DMS53 treated with DMSO at 0.1 percent for 48 hours (cell line): ENCODE measurements around the gene USP13.
"Not testable (repeated sequence)": the region's sequence is repeated elsewhere in the genome, so short reads cannot be mapped to it uniquely, and the experiment has no call there.

Experiments
- DNase-seq: peaks from one replicate; lab custom pipeline; 2025; ENCODE audit not compliant: unreplicated experiment; lab: John Stamatoyannopoulos, UW

The USP13 gene

GRCh38 chr3:179775416-179776122, 122.7 kb downstream of the USP13 start:
- DNase-seq, result no peak

GRCh38 chr3:179782841-179783240, 130.0 kb downstream of the USP13 start:
- not testable (repeated sequence) for DNase-seq

DNA sequence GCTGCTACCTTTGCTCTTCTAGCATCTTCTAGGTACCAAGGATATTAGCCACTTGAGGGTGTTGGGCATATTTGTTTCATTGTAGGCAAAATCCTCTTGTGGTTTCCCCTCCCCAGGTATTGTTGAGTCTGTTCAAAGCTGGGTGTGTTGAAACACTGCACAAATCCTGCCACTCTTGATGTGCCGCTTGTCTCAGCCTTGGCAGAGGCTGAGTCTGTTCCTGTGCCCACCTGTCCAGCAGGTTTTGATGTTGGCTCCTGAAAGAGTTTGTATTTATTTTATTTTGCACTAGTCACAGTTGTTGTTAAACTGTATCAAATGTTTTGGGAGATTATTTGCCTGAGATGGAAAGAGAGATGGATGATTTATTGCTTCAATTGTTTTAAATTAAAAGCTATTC, 136.2 kb downstream of the USP13 start:
- DNase-seq, result no peak

DNA sequence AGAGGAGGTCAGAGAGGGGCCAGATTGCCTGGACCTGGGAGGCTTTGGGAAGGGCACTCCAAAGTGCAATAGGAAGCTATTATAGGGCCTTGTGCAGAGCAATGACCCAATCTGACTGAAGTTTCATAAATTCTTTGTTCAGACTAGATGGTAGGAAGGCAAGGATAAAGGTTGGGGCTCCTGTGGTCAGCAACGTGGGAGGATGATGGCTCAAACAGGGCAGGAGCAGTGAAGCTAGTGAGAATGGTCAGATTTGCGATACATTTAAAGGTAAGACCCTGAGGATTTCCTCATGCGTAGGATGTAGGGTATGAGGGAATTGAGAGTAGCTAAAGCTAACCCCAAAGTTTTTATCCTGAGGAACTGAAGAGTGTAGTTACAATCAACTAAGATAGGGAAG, 139.0 kb downstream of the USP13 start:
- no peak for DNase-seq

GRCh38 chr3:179794355-179794754, 141.5 kb downstream of the USP13 start:
- no peak for DNase-seq

GRCh38 chr3:179796421-179796820, 143.6 kb downstream of the USP13 start:
- no peak for DNase-seq

DNA sequence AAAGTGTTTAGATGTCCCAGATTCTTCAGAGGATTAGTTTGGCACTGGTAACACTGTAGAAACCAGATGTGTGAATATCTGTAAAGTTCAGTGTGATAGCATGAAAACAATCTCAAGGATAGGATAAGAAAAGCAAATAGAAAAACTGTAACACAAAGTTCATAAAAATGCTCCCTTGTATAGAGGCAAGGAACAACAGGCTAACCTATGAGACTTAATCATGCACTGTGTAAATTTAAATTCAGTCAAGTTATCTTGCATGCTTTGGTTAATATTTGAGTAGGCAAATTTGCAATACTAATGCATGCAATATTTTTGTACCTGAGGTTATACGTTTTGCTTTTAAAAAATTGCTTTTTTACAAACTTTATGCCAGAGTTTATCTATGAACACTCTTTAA, 144.4 kb downstream of the USP13 start:
- DNase-seq, result no peak

DNA sequence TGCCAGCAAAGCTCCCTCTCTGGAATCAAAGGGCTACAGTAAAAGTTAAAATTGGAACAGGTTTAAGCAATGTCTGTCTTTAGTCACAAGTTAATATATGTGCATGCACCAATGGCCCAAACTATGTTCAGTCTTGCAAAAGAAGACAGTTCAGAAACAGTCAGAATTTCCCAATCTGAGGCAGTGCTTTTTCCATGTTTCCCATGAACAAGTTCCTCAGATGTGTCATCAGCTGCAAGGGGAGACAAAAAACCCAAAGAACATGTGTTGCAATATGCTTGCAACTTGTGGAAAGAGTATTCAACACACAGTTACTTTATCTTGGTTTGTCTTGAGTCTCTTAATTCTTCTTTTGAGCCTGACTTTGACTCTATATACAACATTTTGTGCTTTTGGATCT, 148.4 kb downstream of the USP13 start:
- DNase-seq, result no peak

DNA sequence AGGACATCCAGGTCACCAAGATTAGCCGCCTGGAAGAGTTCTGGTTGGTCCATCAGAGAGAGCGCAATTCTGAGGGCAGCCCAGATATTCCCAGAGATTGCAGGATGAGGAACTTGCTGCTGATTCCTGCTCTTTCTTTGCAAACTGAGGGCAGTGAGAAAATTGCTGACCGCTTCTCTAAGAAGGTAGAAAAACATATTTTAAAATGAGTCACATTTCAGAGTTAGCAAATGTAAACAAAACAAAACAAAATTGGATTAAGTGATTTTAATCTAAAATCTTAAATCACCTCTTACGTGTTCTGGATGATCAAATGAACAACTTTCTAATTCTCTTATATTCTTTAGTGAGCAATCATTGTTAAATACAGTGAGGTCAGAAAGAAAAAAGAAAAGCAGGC, 149.0 kb downstream of the USP13 start:
- no peak for DNase-seq

- no peak for DNase-seq
Measured at GRCh38 chr3:179806177-179806576, 153.3 kb downstream of the USP13 start.

DNA sequence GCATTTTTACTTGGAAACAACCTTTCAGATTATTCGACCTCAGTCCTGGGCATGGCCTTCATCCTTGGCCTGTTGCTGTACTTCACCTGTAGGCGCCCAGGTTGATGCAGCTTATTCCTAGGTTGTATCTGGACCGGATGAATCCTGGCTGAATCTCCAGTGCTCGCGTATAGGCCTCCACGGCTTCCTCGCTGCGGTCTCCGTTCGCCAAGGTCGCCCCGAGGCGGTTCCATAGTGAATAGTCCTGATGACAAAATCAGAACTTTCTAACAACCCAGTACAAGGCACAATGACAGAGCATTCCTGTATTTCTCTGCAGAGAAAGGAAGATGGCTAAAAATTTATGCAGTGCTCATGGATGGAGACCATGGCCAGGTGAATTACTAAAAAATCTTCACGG, 154.7 kb downstream of the USP13 start:
- DNase-seq, result no peak

DNA sequence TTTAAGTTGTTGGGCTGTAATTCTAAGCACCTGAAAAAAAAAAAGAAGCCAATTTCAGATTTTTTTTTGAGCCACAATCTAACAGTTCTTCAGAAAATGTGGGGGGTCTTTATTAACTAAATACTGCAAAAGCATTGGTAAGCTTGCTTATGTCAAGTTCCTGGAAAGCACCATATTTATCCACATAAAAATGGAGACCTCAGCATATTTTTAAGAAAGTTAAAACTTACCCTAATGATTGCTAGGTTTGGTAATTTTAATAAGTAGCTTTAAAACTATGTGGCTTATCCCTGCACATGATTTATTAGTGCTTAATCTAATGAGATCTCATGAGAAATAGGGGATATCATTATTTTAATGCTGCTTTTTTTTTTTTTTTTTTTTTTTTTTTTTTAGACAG, 156.8 kb downstream of the USP13 start:
- DNase-seq, result no peak

DNA sequence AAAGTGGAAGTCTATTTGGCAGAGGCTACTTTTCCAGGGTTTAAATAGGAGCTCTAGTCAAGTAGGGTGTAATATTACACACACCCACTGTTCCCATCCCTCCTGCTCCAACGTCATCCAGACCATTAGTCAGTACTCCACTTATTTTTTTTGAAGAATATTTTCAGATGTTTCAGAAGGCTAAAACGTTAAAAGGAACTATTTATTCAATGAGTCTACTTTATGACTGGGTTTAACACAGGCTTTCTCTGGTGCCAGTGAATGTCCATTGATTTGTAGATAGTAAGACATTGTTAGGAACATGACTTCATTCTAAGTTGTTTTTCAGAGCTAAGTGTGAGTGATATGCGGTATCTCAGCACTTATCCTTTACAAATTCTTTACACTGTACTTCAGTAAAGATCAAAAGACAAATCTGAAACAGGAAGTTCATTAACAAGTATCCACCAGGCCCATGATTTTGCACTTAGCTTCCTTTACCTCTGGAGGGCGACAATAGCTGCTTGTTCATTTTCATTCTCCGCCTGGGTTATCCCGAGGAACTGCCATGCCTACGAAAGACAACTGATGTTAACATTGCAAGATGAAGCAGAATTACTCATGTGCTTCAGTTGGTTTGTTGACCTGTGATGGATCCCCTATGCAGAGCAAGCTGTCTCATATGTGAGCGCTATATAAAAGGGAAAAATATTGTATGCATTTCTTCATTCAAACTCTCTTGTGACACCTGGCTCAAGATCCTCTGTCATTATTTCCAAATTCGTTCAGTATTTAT, 158.7 kb downstream of the USP13 start:
- peak; percentile 33 for DNase-seq

DNA sequence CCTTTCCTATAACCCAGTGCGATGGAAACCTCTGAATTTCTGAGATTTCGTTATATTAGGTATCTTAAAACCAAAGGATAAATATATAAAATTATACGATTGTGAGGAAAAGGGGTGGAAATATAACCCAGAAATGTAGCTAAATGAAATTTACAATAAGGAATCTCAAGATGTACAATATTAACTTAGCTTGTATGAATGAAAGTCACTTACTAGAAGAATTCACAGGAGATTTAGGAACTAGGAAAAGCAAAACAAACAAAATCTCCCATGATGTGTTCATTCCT, 159.2 kb downstream of the USP13 start:
- no peak for DNase-seq

GRCh38 chr3:179819379-179819778, 166.5 kb downstream of the USP13 start:
- no peak for DNase-seq

GRCh38 chr3:179822296-179822695, 169.5 kb downstream of the USP13 start:
- DNase-seq, result no peak

DNA sequence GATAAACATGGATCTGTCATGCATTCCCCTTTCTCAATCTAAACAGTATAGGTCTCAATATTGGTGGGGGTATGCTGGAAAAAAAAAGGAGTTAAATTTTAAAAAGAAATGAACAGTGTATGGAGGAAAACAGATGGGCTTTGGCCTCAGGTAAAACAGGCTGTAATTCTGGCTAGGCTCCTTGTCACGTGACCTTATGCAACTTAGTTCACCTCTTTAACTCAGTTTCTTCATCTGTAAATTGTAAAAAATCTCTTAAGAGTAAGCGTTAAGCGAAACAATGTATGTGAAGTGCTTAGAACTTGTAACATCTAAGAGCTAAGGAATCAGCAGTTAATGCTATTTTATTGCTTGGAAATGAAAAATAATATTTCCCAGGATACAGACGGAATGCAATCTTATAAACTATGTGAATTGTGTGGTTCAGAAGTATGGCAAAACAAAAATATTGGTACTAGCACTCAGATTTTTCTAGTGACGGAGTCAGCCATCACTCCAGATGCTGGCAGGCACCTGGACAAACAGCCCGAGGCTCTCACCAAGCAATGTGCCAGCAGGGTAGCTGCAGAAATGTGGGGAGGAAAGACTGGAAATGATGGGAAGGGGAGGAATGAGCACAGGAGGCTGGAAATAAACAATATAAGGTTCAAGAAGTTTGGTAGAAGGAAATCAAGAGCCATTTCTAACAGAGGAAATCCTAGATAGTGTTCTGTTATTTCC, 172.8 kb downstream of the USP13 start:
- DNase-seq, result no peak

- DNase-seq, result no peak
Measured at GRCh38 chr3:179826247-179826637, 173.4 kb downstream of the USP13 start.

DNA sequence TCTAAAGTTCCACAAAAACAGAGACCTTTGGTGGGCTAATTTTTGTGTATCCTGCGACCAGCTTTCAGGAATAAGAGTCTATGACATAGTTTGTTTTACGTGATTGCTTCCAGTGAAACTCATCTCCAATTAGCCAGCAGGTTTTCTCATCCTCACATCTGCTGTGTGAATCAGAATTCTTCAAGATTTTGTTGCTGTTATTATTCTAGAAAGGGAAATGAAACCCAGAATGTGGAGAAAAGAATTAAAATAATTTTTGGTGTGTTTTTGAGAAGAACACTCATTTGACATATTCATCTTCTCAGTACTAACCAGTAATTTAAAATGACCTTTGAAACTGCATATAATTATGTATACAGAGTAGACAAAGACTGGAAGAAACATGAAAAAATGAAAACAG, 175.9 kb downstream of the USP13 start:
- no peak for DNase-seq

- DNase-seq, result no peak
Measured at GRCh38 chr3:179829401-179829800, 176.6 kb downstream of the USP13 start.

DNA sequence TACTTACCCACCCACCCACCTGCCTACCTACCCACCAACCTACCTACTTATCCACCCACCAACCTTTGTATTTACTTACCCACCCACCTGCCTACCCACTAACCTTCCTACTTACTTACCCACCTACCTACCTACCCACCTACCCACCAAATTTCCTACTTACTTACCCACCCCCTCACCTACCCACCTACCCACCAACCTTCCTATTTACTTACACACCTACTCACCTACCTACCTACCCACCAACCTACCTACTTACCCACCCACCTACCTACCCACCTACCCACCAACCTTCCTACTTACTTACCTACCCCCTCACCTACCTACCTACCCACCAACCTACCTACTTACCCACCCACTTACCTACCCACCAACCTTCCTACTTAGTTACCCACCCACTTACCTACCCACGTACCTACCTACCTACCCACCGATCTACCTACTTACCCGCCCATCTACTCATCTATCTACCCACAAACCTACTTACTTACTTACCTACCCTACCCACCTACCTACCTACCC, 179.6 kb downstream of the USP13 start:
- no peak for DNase-seq

DNA sequence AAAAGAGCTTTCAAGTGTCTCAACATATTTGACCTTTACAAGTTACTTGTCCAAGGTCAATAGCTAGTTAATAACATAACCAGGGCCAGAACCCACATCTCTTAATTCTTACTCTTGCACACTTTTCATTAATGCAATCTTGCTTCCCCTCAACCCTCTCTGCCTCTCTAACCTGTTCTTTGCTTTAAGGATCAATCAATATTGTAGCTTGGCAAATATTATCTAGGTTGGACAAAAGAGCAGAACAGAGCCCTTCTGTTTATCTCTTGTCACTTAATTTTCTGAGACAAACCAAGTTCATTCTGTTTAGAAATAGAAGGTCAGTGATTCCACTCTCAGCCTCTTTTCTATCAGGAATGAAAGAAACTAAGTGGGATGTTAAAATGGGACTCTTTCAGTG, 180.5 kb downstream of the USP13 start:
- no peak for DNase-seq
